Neural progenitor cell (in vitro differentiated cells): ENCODE data around the gene SNTG2.

ENCODE experiments used
- EZH2 ChIP-seq: fragments of 200-600 bp; sonication (generic); IDR thresholded peaks from 2 replicates; pipeline ENCODE4 v1.6.1; 2017; ENCODE audit warnings: antibody characterized with exemption, mild to moderate bottlenecking, moderate library complexity
- EZH2phosphoT487 ChIP-seq: fragments of 200-600 bp; sonication (generic); IDR thresholded peaks from 2 replicates; pipeline ENCODE4 v1.6.1; 2017; ENCODE audit warnings: antibody characterized with exemption
- TF ChIP-seq, protein P1 (sequence below): fragments of 200-600 bp; sonication (generic); IDR thresholded peaks from 2 replicates; pipeline ENCODE4 v1.5.1; 2017; ENCODE audit warnings: antibody characterized with exemption, mild to moderate bottlenecking

DNA sequence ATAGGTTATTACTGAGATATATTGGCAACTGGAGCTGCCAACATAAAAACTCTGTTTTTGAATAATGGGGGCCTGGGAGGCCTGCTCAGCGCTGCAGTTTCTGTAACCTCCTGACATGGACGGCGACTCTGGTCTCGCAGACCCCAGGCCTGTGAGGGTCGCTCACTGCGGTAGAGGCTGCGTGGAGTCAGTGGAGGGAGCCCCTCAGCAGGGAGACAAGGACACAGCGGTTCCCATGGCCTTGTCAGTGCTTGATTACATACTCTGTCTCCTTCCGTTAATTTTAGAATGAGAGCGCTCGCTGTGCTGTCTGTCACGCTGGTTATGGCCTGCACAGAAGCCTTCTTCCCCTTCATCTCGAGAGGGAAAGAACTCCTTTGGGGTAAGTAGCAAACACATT lies 463.5 kb downstream of the SNTG2 start:
- no peak for TF ChIP-seq EZH2
- TF ChIP-seq, protein P1, sequence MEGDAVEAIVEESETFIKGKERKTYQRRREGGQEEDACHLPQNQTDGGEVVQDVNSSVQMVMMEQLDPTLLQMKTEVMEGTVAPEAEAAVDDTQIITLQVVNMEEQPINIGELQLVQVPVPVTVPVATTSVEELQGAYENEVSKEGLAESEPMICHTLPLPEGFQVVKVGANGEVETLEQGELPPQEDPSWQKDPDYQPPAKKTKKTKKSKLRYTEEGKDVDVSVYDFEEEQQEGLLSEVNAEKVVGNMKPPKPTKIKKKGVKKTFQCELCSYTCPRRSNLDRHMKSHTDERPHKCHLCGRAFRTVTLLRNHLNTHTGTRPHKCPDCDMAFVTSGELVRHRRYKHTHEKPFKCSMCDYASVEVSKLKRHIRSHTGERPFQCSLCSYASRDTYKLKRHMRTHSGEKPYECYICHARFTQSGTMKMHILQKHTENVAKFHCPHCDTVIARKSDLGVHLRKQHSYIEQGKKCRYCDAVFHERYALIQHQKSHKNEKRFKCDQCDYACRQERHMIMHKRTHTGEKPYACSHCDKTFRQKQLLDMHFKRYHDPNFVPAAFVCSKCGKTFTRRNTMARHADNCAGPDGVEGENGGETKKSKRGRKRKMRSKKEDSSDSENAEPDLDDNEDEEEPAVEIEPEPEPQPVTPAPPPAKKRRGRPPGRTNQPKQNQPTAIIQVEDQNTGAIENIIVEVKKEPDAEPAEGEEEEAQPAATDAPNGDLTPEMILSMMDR, result no peak
- TF ChIP-seq EZH2phosphoT487, result no peak
